GM15510 (cell line): Measurements from ENCODE around the gene BAIAP2L1.

Experiments
- POLR2A ChIP-seq: IDR thresholded peaks from 3 replicates; pipeline ENCODE4 v1.6.1; 2011; ENCODE audit warnings: borderline replicate concordance; ENCODE audit not compliant: insufficient read length; ENCODE audit errors: extremely low read depth

Gene BAIAP2L1

DNA sequence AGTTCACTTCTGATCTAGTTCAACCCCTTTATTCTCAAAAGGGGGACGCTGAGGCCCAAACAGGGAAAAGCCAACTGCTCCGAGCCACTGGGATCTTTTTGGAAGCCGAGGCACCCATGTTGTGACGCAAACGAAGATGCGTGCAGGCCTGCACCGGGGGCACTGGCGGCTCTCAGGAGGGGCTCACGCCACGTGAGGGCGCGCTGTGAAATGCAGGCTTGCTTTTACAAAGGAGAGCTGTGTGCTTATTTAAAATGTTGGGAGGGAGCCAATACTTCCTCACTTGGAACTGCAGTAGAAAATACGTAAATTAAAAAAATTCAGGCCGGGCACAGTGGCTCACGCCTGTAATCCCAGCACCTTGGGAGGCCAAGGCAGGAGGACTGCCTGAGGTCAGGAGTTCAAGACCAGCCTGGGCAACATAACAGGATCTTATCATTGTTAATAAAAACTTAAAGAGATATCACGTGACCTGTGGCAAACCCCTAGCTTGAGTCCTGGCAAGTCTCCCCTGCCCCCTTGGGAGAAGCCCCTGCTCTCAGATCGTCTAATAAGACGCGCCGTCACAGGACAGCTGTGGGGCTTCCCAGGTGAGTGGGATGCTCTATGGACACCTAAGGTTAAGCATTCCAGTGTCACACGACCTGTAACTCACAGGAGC lies 103.1 kb downstream of the BAIAP2L1 start:
- no peak for TF ChIP-seq POLR2A

DNA sequence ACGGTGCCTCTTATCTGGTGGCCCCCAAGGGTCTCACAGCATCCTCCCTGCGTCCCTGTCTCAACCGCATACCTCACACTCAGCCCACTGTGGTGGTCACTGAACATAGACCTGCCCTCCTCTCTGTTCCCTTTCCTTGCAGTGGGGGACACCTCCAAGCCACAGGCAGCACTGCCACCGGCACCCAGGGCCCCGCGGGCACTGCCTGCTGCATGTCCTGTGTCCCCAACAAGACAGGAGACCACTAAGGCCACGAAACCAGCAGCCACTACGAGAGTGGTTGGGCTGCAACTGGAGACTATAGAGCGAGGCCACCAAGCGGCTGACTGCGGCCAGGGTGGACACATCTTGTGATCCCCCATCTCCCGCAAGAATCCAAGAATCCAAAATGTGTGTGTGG lies 104.1 kb downstream of the BAIAP2L1 start:
- no peak for TF ChIP-seq POLR2A

DNA sequence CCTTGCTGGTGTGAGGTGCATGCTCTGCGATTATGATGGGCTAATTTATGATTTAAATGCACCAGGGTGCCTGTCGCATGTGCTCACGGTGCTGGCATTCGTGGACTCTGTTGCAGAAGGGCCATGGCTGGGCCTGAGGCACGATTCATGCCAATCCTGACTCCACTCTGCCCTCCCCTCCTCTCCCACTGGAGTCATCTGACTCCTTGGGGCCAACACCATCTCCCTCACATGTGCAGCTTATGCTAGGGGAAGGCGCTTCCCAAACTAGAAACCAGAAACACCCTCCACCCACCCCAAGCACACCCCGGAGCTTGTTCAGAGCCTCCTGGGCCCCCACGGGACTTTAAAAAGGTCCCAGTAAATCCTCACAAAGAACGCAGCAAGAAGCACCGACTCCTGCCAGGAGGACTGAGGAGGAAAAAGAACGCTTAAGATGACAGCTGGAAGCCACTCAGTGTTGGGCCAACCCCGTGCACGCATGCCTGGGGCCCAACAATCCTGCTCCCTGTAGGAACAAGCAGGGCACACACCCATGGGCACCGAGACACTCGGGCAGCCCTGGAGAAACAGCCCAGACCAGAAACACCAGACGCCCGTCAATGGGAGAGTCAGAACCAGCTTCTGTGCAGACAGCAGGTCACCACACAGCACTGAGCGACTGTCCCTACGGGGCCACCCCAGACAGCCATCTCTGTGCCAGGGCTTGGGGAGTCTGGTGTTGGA lies 105.3 kb downstream of the BAIAP2L1 start:
- no peak for TF ChIP-seq POLR2A

DNA sequence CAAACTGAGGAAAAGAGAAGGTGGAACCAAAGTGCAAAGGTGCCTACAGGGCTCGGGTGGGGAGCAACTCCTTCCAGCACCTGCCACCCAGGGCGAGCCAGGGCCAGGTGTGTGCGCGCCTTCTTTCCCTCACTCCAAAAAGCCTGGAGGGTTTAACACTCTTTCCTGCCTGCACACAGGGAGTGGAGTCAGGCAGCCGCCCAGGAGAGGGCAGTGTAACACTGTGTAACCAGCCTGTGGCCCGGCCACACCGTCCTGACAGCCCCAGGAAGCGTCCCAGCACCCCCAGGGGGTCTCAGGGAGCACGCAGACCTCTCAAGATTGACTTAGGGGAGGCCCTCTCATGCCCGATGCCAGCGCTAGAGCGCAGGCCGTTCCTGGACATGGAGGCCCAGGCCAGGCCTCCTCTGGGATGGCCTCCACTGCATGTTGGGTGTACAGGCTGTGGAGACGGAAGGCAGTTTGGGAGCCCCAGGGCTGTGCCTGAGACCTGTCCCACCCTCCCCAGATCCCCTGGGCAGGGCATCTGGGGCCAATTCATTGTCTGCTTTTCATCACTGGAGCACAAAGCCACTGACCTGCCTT lies 106.0 kb downstream of the BAIAP2L1 start:
- TF ChIP-seq POLR2A, result no peak

DNA sequence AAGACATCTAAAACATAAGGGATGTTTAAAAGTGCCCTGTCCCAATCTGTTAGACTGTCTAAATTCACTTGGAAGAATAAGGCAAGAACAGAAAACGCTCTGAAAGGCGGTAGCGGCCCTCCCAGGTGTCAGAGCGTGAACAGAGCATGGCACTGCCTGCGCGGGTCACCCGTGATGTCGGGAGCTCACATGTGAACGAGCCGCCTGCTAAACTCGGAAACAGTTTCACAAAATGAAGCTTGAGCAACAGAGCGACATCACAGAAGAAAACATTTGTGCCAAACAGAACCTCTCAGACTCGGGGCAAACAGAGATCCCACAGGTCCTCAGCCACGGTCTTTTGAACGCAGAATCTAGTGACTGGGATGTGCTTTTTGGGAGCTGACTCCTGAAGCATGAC lies 106.6 kb downstream of the BAIAP2L1 start:
- no peak for TF ChIP-seq POLR2A

DNA sequence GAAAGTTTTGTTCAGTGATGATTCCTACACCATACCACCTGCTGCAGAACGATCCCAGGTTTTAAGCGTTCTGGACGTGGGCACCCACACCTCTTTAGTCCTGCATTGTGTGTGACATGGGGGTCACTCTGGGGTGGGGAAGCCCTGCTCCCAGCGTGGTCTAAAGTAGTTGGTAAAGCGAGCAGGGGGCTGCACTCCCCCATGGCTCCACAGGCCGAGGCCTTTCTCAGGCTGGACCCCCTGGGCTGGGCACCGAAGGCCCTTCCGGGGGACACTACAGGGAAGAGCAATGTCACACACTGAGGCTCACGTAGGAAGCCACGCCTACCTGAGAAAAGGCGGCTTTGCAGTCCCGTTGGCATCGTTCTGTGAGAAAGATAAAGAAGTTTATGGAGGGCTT lies 107.1 kb downstream of the BAIAP2L1 start:
- TF ChIP-seq POLR2A, result no peak

DNA sequence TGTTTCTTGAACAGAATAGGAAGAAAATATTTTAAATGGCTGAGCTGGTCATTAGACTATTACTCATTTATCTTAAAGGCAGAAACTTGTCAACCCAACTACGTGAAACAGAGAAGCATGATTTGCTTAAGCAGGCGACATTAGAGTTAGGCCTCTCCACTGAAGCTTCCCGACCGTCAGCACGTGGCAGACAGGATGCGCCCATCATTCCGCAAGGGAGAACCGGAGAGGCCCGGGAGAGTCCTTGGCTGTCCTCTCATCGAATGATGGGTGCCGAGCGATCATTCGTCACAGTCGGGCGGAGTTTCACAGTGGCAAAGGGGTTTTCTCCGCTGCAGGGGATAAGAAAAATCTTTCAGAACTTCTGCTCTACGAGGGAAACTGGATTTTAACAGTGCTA lies 107.6 kb downstream of the BAIAP2L1 start:
- TF ChIP-seq POLR2A, result no peak

DNA sequence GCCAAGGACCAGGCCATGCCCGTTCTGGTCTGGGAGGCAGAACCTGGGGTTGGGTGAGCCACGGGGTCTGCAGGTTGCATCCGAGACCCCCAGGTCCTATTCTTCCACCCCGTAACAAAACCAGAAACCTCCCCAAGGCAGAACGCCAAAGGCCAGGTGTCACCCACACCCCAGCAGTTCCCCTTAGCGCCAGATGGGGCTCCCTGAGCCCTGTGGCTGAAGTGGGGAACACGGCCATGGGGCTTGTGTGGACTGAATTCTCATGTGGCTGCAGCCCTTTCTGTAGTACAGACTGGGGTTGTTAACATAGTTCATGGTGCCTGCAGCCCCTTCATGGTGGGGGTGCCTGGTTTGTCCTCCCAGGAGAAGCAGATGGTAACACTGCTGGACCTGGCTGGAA lies 109.2 kb downstream of the BAIAP2L1 start:
- TF ChIP-seq POLR2A, result no peak

DNA sequence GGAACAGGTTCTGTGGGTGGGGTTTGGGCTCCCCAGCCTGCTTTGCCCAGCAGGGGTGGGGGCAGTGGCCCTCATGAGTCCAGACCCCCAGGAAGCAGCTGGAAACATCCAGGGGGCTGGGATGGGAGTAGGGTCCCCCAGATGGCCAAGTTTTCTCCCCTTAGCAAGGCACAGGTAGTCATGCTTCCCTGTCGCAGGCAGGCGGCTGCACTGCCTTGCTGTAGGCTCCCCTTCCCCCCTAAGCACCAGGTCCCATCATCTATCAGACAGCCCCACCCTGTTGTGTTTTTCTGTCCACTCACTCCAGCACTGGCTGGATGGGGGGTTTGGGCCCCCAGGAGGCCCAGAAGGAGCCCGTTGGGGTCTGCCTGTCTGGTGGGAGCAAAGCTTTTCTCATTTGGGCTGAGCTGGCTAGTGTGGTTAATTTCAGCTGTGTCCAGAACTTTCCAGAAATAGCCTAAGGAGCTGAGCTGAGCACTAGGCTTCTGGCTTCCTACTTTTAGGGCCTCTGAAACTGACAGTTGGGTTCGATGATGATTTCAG lies 111.5 kb downstream of the BAIAP2L1 start:
- no peak for TF ChIP-seq POLR2A

DNA sequence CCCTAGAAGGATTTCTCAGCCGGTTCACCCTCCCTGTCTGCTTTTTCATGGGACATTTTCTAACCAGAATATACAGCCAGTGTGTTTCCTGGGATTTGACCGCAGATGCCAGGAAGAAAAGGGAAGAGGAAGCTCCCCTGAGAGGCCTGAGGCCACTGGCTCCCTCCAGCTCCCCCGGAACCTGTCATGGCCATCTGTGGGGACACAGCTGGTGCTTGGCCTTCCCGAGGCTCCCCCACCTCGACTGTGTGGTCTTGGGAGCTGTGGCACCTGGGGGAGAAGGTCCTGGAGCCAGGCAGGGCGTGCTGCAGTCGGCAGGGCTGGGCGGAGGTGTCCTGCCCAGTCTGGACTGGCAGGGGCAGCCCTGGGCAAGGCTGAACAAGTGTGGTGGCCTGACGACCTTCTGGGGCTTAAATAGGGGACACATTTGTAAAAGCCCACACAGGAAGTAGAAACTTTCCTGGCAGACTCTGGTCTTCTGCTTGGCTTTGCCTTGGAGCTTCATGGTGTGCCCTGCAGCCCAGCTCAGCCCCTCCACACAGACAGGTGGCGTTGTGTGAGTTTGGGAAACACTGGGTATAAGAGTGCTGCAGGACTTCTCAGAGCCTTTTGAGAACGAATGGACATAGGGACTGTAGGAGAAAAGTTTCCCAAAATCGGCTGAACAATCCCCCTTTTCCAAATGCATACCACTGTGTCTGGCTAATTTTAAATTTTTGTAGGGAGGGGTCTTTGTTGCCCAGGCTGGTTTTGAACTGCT lies 112.6 kb downstream of the BAIAP2L1 start:
- no peak for TF ChIP-seq POLR2A

DNA sequence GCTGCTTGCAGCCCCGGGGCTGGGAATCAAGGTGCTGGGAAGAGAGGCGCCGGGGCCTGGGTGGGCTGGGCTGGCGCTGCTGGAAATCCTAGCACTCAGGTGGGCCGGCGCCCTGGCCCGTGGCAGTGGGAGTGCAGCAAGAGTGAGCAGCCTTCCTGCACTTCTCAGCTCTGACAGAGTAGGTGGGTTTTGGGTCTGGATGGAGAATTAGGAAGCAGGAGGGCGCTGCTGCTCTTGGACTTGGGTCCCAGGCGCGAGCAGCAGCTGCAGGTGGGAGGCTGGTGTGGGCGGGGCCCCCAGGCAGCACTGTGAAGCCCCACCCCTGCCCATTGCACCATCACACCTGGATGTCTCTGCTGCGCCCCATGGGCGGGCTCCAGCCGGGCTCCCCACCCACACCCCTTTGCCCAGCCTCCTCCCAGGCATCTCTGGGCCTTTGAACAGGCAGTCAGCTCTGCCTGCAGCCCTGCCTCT lies 113.4 kb downstream of the BAIAP2L1 start:
- no peak for TF ChIP-seq POLR2A

DNA sequence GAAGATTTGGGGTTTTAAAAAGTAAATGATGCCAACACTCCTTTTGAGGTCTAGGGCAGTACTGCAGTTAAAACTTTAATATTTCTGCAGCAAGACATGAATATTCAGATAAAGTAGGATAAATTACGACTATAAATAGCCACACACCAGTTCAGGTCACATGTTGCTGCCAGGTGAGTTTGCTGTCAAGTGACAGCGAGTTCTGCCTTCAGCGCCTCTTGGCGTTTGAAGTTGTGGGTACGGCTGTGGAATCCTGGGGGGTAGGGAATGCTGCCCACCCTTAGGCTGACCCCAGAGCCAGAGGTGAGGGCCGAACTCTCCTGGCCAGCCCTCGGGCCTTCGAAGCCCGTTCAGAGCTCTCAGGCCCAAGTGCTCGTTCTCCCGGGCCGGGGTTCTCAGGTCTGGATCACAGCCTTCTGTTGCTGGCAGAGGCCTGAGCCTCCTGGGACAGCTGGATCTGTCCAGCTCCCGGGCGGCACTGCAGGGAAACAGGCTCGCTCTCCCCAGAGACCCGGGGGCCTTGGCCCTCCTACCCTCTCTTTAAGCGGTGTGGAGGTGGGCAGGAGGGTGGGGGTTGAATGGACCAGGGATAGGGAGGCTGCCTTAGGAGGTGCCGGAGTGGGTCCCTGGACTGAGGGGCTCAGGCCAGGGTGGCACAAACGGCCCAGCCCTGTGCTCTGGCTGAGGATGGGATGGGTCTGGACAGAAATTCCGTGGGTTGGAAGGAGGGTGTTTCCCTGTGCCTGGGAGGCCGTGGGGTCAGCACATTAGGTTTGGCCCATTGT lies 114.0 kb downstream of the BAIAP2L1 start:
- TF ChIP-seq POLR2A, result no peak

DNA sequence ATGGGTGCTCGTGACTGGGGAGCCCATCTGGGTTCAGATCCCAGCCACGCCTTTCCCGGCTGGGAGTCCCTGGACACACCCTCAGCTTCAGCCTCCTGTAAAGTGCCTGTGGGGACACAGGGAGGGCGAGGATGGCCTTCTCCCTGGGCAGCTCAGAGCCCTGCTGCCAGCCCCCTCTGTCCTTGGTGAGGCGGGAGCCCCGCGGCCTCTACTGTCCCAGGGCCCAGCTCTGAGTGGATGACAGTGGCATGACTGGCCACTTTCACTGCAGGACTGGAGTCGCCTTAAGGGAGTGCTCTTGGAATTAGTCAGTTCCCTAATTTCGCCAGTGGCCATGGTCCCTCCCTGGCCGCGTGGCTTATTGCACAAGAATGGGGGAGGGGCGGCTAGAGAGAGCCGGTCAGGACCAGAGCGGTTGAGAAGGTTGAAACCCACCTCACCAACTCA lies 114.8 kb downstream of the BAIAP2L1 start:
- TF ChIP-seq POLR2A, result no peak
